Left lobe of liver (tissue), 2 donors: ENCODE measurements around the gene SMIM13. TPM values are rescaled to one million over a fixed set of nuclear protein-coding genes. Genes with fewer than 3 reads are reported as not detected.

Source experiments
- ATAC-seq: fragments of 200-7000 bp; cut with Tn5 transposase; one replicate; pipeline ENCODE4 v1.9.1; 2020; ENCODE audit warnings: mild to moderate bottlenecking, moderate library complexity
- DNase-seq: peaks from one replicate; pipeline ENCODE4 v3.0.0-alpha.2; 2020; ENCODE audit warnings: low spot score
- total RNA-seq: library from RNA; stranded (reverse); gene quantifications from one replicate; pipeline ENCODE4 v1.2.1, GENCODE V29; 2021
- donor health status: DM: no; HTN: no; CAD: no; lungs with moderate emphysema.
- donor health status: DM: no; HTN: yes; CAD: no.

Gene SMIM13
- total RNA-seq: 5.9 TPM

GRCh38 chr6:11093626-11094410 lies at the start of gene SMIM13:
SMIM13 (plus strand) TSS chr6:11093834; CDS start chr6:11094314, 480 bp downstream.
- ATAC-seq: peak; percentile 94

GRCh38 chr6:11043961-11044711 lies 49.5 kb upstream of the SMIM13 start, which contains the start of gene ELOVL2:
ELOVL2 (minus strand) TSS chr6:11044305; CDS start chr6:11044230, 75 bp downstream.
- peak; percentile 87 for ATAC-seq
- peak; percentile 65 for DNase-seq

More at GRCh38 chr6:11093626-11094410, at the start of gene SMIM13:
- DNase-seq: peak; percentile 98

GRCh38 chr6:11044712-11045167 lies 48.9 kb upstream of the SMIM13 start:
- DNase-seq: no peak
- no peak for ATAC-seq

GRCh38 chr6:11050731-11051130 lies 42.9 kb upstream of the SMIM13 start:
- no peak for DNase-seq

GRCh38 chr6:11053307-11053706 lies 40.3 kb upstream of the SMIM13 start:
- ATAC-seq: peak; percentile 86
- DNase-seq: peak; percentile 69

More at GRCh38 chr6:11050731-11051130, 42.9 kb upstream of the SMIM13 start:
- no peak for ATAC-seq

GRCh38 chr6:11054722-11055121 lies 38.9 kb upstream of the SMIM13 start:
- DNase-seq (no peak), ATAC-seq (no peak)

GRCh38 chr6:11055127-11055627 lies 38.5 kb upstream of the SMIM13 start:
- peak; percentile 62 for ATAC-seq
- DNase-seq: no peak

- ATAC-seq (no peak), DNase-seq (no peak)
These were observed 36.8 kb upstream of the SMIM13 start for GRCh38 chr6:11056871-11057270.

GRCh38 chr6:11058406-11058805 lies 35.2 kb upstream of the SMIM13 start:
- no peak for ATAC-seq

GRCh38 chr6:11062083-11062482 lies 31.6 kb upstream of the SMIM13 start:
- ATAC-seq (no peak), DNase-seq (no peak)

More at GRCh38 chr6:11058406-11058805, 35.2 kb upstream of the SMIM13 start:
- DNase-seq: no peak

GRCh38 chr6:11062715-11063114 lies 30.9 kb upstream of the SMIM13 start:
- DNase-seq (no peak), ATAC-seq (no peak)

- no peak for ATAC-seq
- DNase-seq: no peak
These were observed 28.8 kb upstream of the SMIM13 start for GRCh38 chr6:11064836-11065235.

GRCh38 chr6:11065436-11066202 lies 28.0 kb upstream of the SMIM13 start:
- ATAC-seq (no peak), DNase-seq (no peak)

GRCh38 chr6:11066505-11067347 lies 26.9 kb upstream of the SMIM13 start:
- DNase-seq (no peak), ATAC-seq (peak; percentile 66)

GRCh38 chr6:11067348-11067747 lies 26.3 kb upstream of the SMIM13 start:
- DNase-seq (peak; percentile 96), ATAC-seq (peak; percentile 90)

- DNase-seq (no peak), ATAC-seq (no peak)
These were observed 23.9 kb upstream of the SMIM13 start for GRCh38 chr6:11069760-11070159.

- DNase-seq: no peak
- no peak for ATAC-seq
These were observed 21.5 kb upstream of the SMIM13 start for GRCh38 chr6:11072101-11072500.

GRCh38 chr6:11076540-11076939 lies 17.1 kb upstream of the SMIM13 start:
- DNase-seq (no peak), ATAC-seq (no peak)

GRCh38 chr6:11078266-11078665 lies 15.4 kb upstream of the SMIM13 start:
- DNase-seq (no peak), ATAC-seq (peak; percentile 43)

- ATAC-seq (no peak), DNase-seq (no peak)
These were observed 13.3 kb upstream of the SMIM13 start for GRCh38 chr6:11080296-11080695.
